KMS-11 (cell line): Measurements from ENCODE around the gene DPYSL5.

ENCODE experiments used
- H2AFZ ChIP-seq: fragments of 200-600 bp; sonication (generic); 2 replicates; pipeline ENCODE4 v1.6.1; 2016; ENCODE audit warnings: antibody characterized with exemption, mixed run types, low read depth
- H3K27ac ChIP-seq: fragments of 200-600 bp; sonication (generic); 2 replicates; pipeline ENCODE4 v1.6.1; 2016; ENCODE audit warnings: mild to moderate bottlenecking, mixed run types
- H3K27me3 ChIP-seq: fragments of 200-600 bp; sonication (generic); 2 replicates; pipeline ENCODE4 v1.6.1; 2017; ENCODE audit warnings: mild to moderate bottlenecking, low read depth, mixed run types, moderate library complexity; ENCODE audit not compliant: insufficient read depth
- H3K36me3 ChIP-seq: fragments of 200-600 bp; sonication (generic); 2 replicates; pipeline ENCODE4 v1.6.1; 2017; ENCODE audit warnings: mild to moderate bottlenecking, mixed run types; ENCODE audit not compliant: insufficient read depth
- H3K4me1 ChIP-seq: fragments of 200-600 bp; sonication (generic); 2 replicates; pipeline ENCODE4 v1.6.1; 2016; ENCODE audit warnings: mild to moderate bottlenecking, low read depth, mixed run types; ENCODE audit not compliant: poor library complexity, severe bottlenecking
- H3K4me2 ChIP-seq: fragments of 200-600 bp; sonication (generic); 2 replicates; pipeline ENCODE4 v1.7.0; 2016; ENCODE audit warnings: mild to moderate bottlenecking, mixed run types
- H3K4me3 ChIP-seq: fragments of 200-600 bp; sonication (generic); IDR thresholded peaks from 2 replicates; pipeline ENCODE4 v1.6.1; 2017; ENCODE audit warnings: low read depth, low read length, mixed read lengths; ENCODE audit not compliant: insufficient read depth
- H3K79me2 ChIP-seq: fragments of 200-600 bp; sonication (generic); 2 replicates; pipeline ENCODE4 v1.6.1; 2016; ENCODE audit warnings: low read depth, mixed run types; ENCODE audit not compliant: insufficient read depth
- H3K9ac ChIP-seq: fragments of 200-600 bp; sonication (generic); 2 replicates; pipeline ENCODE4 v1.6.1; 2016; ENCODE audit warnings: mild to moderate bottlenecking, mixed run types
- H4K20me1 ChIP-seq: fragments of 200-600 bp; sonication (generic); 2 replicates; pipeline ENCODE4 v1.6.1; 2016; ENCODE audit warnings: mild to moderate bottlenecking, mixed run types; ENCODE audit not compliant: insufficient read depth
- CTCF ChIP-seq: fragments of 200-600 bp; sonication (generic); conservative IDR thresholded peaks from 2 replicates; pipeline ENCODE4 v1.6.1; 2017; ENCODE audit warnings: low read depth, mild to moderate bottlenecking, antibody characterized with exemption, low read length, moderate library complexity, mixed read lengths

Gene DPYSL5

GRCh38 chr2:26905341-26906198 lies 57.6 kb downstream of the DPYSL5 start:
- Histone ChIP-seq H3K36me3 (no peaks in the 10 kb centered on the region), H3K4me2 (no peak overlapping the region), H3K9ac (no peak overlapping the region), H3K4me3 (no peak overlapping the region), H2AFZ (no peak overlapping the region), H3K4me1 (no peaks in the 10 kb centered on the region), H3K27ac (no peak overlapping the region), H3K27me3 (no peaks in the 10 kb centered on the region), H3K79me2 (no peaks in the 10 kb centered on the region), H4K20me1 (no peaks in the 10 kb centered on the region)
- no peak for TF ChIP-seq CTCF

GRCh38 chr2:26907416-26907815 lies 59.5 kb downstream of the DPYSL5 start:
- Histone ChIP-seq H3K27ac (no peak overlapping the region), H4K20me1 (no peaks in the 10 kb centered on the region), H3K4me1 (no peaks in the 10 kb centered on the region), H3K79me2 (no peaks in the 10 kb centered on the region), H2AFZ (no peak overlapping the region), H3K36me3 (no peaks in the 10 kb centered on the region), H3K4me3 (no peak overlapping the region), H3K27me3 (no peaks in the 10 kb centered on the region), H3K4me2 (no peak overlapping the region), H3K9ac (no peak overlapping the region)
- TF ChIP-seq CTCF, result no peak

- no peak overlapping the region for H3K4me3 ChIP-seq
- H3K9ac ChIP-seq, result no peak overlapping the region
- H3K79me2 ChIP-seq, result no peaks in the 10 kb centered on the region
- H4K20me1 ChIP-seq, result no peaks in the 10 kb centered on the region
- TF ChIP-seq CTCF, result no peak
- no peaks in the 10 kb centered on the region for H3K27me3 ChIP-seq
- H3K4me1 ChIP-seq, result no peaks in the 10 kb centered on the region
- no peak overlapping the region for H3K27ac ChIP-seq
- no peak overlapping the region for H3K4me2 ChIP-seq
- H2AFZ ChIP-seq, result no peak overlapping the region
- H3K36me3 ChIP-seq, result no peaks in the 10 kb centered on the region
These were observed 62.2 kb downstream of the DPYSL5 start for GRCh38 chr2:26910176-26910575.

- H3K4me2 ChIP-seq, result no peak overlapping the region
- TF ChIP-seq CTCF, result no peak
- no peaks in the 10 kb centered on the region for H3K79me2 ChIP-seq
- no peaks in the 10 kb centered on the region for H3K36me3 ChIP-seq
- H4K20me1 ChIP-seq, result no peaks in the 10 kb centered on the region
- no peak overlapping the region for H3K4me3 ChIP-seq
- H3K27ac ChIP-seq, result no peak overlapping the region
- no peaks in the 10 kb centered on the region for H3K27me3 ChIP-seq
- no peak overlapping the region for H2AFZ ChIP-seq
- no peaks in the 10 kb centered on the region for H3K4me1 ChIP-seq
- no peak overlapping the region for H3K9ac ChIP-seq
These were observed 64.3 kb downstream of the DPYSL5 start for GRCh38 chr2:26911911-26912861.
